ENCODE measurements around the gene FAM168A.
"Not testable (repeated sequence)": the region's sequence is repeated elsewhere in the genome, so short reads cannot be mapped to it uniquely, and the experiment has no call there.

FAM168A gene

GRCh38 chr11:73513707-73514106 is 84.2 kb downstream of the FAM168A start:
- no peak for DNase-seq

GRCh38 chr11:73510877-73511276 is 87.0 kb downstream of the FAM168A start:
- DNase-seq: no peak

- no peak for DNase-seq
These were observed 87.8 kb downstream of the FAM168A start for GRCh38 chr11:73510106-73510505.

- DNase-seq: no peak
These were observed 88.7 kb downstream of the FAM168A start for GRCh38 chr11:73509188-73509587.

GRCh38 chr11:73508243-73509176 is 89.4 kb downstream of the FAM168A start:
- DNase-seq: no peak

- DNase-seq: no peak
These were observed 90.8 kb downstream of the FAM168A start for GRCh38 chr11:73507086-73507485.

- DNase-seq: no peak
These were observed 91.9 kb downstream of the FAM168A start for GRCh38 chr11:73506038-73506437.

GRCh38 chr11:73498343-73498742 is 99.6 kb downstream of the FAM168A start:
- no peak for DNase-seq

GRCh38 chr11:73496134-73496533 is 101.8 kb downstream of the FAM168A start:
- DNase-seq: no peak

- no peak for DNase-seq
These were observed 102.2 kb downstream of the FAM168A start for GRCh38 chr11:73495731-73496130.

GRCh38 chr11:73493956-73494598 is 103.8 kb downstream of the FAM168A start:
- DNase-seq: no peak

- no peak for DNase-seq
These were observed 116.3 kb downstream of the FAM168A start for GRCh38 chr11:73481626-73482025.

GRCh38 chr11:73480677-73481076 is 117.2 kb downstream of the FAM168A start:
- DNase-seq: no peak

- DNase-seq: no peak
These were observed 119.1 kb downstream of the FAM168A start for GRCh38 chr11:73478737-73479347.

- no peak for DNase-seq
These were observed 120.4 kb downstream of the FAM168A start for GRCh38 chr11:73477518-73477917.

GRCh38 chr11:73475549-73476095 is 122.3 kb downstream of the FAM168A start:
- DNase-seq: no peak

- no peak for DNase-seq
These were observed 124.7 kb downstream of the FAM168A start for GRCh38 chr11:73473252-73473651.

- DNase-seq: not testable (repeated sequence)
These were observed 127.8 kb downstream of the FAM168A start for GRCh38 chr11:73470036-73470612.

- no peak for DNase-seq
These were observed 128.5 kb downstream of the FAM168A start for GRCh38 chr11:73469401-73469800.

GRCh38 chr11:73468590-73469161 is 129.2 kb downstream of the FAM168A start:
- DNase-seq: no peak

- no peak for DNase-seq
These were observed 130.4 kb downstream of the FAM168A start for GRCh38 chr11:73467505-73467904.

- no peak for DNase-seq
These were observed 131.3 kb downstream of the FAM168A start for GRCh38 chr11:73466643-73467042.

- DNase-seq: no peak
These were observed 132.0 kb downstream of the FAM168A start for GRCh38 chr11:73465871-73466270.

Data from stimulated activated CD4-positive, alpha-beta T cell treated with anti-CD3 and anti-CD28 coated beads, Interleukin-2, amount 100 ng/mL, for 48 hours (primary cell).